Measurements from ENCODE around the gene TPRN. TPM values are rescaled to one million over a fixed set of nuclear protein-coding genes. Genes with fewer than 3 reads are reported as not detected.
A peak's percentile ranks its signal among the peaks of the same experiment; 100 is the strongest.

TPRN gene
- total and polyA plus RNA-seq, 9 of the 15 experiments (the other 6 are each of a cell fraction or from before 2014, with no cell fraction given): 0.31 to 31.9 (median 4.4) TPM

- peak; percentile 82 for TF ChIP-seq ZBTB33 (CRISPR knock-in tag; IDR thresholded peaks at IDR 0.05)
- TF ChIP-seq THAP12 (CRISPR knock-in tag; IDR thresholded peaks at IDR 0.05): no peak
- TF ChIP-seq CCNT2 (IDR thresholded peaks at IDR 0.05; ENCODE audit: borderline replicate concordance, extremely low read depth, insufficient read length, low read depth, low read length): no peak
- TF ChIP-seq ETS2 (tag; IDR thresholded peaks at IDR 0.05; ENCODE audit: borderline replicate concordance, poor library complexity, severe bottlenecking): no peak
- no peak for TF ChIP-seq ETV6 (IDR thresholded peaks at IDR 0.05; ENCODE audit: borderline replicate concordance in 1 of 2, low read depth in 2 of 2, low read length in 1 of 2)
- no peak for TF ChIP-seq ETV6 (CRISPR knock-in tag; IDR thresholded peaks at IDR 0.05; ENCODE audit: borderline replicate concordance)
- no peak for TF ChIP-seq TSHZ1 (CRISPR knock-in tag; IDR thresholded peaks at IDR 0.05)
- TF ChIP-seq ZC3H4 (CRISPR knock-in tag; IDR thresholded peaks at IDR 0.05; ENCODE audit: borderline replicate concordance): no peak
- TF ChIP-seq PHTF2 (CRISPR knock-in tag; IDR thresholded peaks at IDR 0.05): no peak
- TF ChIP-seq PTBP1 (IDR thresholded peaks at IDR 0.05; ENCODE audit: low read depth, low read length): no peak
- TF ChIP-seq TCF3 (CRISPR knock-in tag; IDR thresholded peaks at IDR 0.05): no peak
- no peak for TF ChIP-seq ZC3H11A (IDR thresholded peaks at IDR 0.05; ENCODE audit: low read depth, low read length)
- TF ChIP-seq STAT5A (IDR thresholded peaks at IDR 0.05; ENCODE audit: borderline replicate concordance, low read length): no peak
- peak; percentile 49; the same call in 1 of the 2 replicates for TF ChIP-seq POLR2G (IDR thresholded peaks at IDR 0.05; ENCODE audit: low read depth, low read length)
- TF ChIP-seq SNAPC5 (CRISPR knock-in tag; IDR thresholded peaks at IDR 0.05): no peak
- no peak for TF ChIP-seq TEAD4 (IDR thresholded peaks at IDR 0.05; ENCODE audit: low read length)
- TF ChIP-seq TEAD4 (CRISPR knock-in tag; IDR thresholded peaks at IDR 0.05; ENCODE audit: borderline replicate concordance): no peak
- no peak for TF ChIP-seq HMG20A (CRISPR knock-in tag; conservative IDR thresholded peaks at IDR 0.05)
- TF ChIP-seq RFX7 (CRISPR knock-in tag; IDR thresholded peaks at IDR 0.05): no peak
These were observed 32.8 kb upstream of the TPRN start (continued) for GRCh38 chr9:137233143-137233980.
